Right lobe of liver (tissue), 6 donors: ENCODE measurements around the gene HLA-DRB1. TPM values are rescaled to one million over a fixed set of nuclear protein-coding genes. Genes with fewer than 3 reads are reported as not detected.

ENCODE experiments used
- ATAC-seq, 4 donors: fragments of 200-7000 bp; cut with Tn5 transposase; one replicate each; pipeline ENCODE4 v1.9.1; 2020; ENCODE audit warnings: mild to moderate bottlenecking in 4 of 4, moderate library complexity in 4 of 4
- DNase-seq, 3 donors: peaks; one replicate each; pipeline ENCODE4 v3.0.0-alpha.2; 2020
- H3K27ac ChIP-seq, 3 donors: fragments of 200-600 bp; one replicate each; pipeline ENCODE4 v1.8.0; 2022
- H3K27me3 ChIP-seq, 2 donors: fragments of 200-600 bp; one replicate each; pipeline ENCODE4 v1.8.0; 2022
- H3K36me3 ChIP-seq, 4 donors: fragments of 200-600 bp; sonication (generic) in 1 of 4; one replicate each; pipeline versions ENCODE4 v1.5.1 to v1.8.0; 2017 to 2022; ENCODE audit warnings: control low read depth in 1 of 4
- H3K4me1 ChIP-seq, 4 donors: fragments of 200-600 bp; sonication (generic) in 1 of 4; one replicate each; pipeline versions ENCODE4 v1.5.1 to v1.8.0; 2017 to 2022; ENCODE audit warnings: control low read depth in 1 of 4
- H3K4me3 ChIP-seq, 3 donors: fragments of 200-600 bp; one replicate each; pipeline ENCODE4 v1.8.0; 2022
- H3K9me3 ChIP-seq, 4 donors: fragments of 200-600 bp; sonication (generic) in 1 of 4; one replicate each; pipeline versions ENCODE4 v1.5.1 to v1.8.0; 2017 to 2022; ENCODE audit warnings: control low read depth in 1 of 4
- CTCF ChIP-seq, 4 donors: fragments of 200-600 bp in 3 of 4; fragments of 450-650 bp in 1 of 4; IDR thresholded peaks; one replicate each; pipeline versions ENCODE4 v1.5.1 to v1.8.0; 2016 to 2022; ENCODE audit warnings: antibody characterized with exemption in 4 of 4, mild to moderate bottlenecking in 2 of 4
- POLR2A ChIP-seq: fragments of 450-650 bp; IDR thresholded peaks from one replicate; pipeline ENCODE4 v1.6.1; 2017; ENCODE audit warnings: antibody characterized with exemption, mild to moderate bottlenecking
- WGBS: methylation state at CpG from one replicate; pipeline ENCODE4 v1.1.6; 2018; ENCODE audit warnings: low coverage, low lambda C conversion rate; ENCODE audit not compliant: insufficient coverage; ENCODE audit errors: missing lambda C conversion rate; 5-methylcytosine and 5-hydroxymethylcytosine counted together
- intact Hi-C, 2 donors: fragments of 100-400 bp; cut with DNase I; formaldehyde crosslinking; loops; one replicate each; pipeline versions ENCODE4 v1.11.2 to v1.14.1; 2022
- total RNA-seq, 6 experiments: library from RNA; depleted of rRNA in 2 of 6; stranded (reverse); fragments of >200 nt in 2 of 6; fragmentation: NEBNext Ultra II Directional in 3 of 6; extraction: Animal tissue kit (Norgen Biotek cat#: 25700) in 3 of 6; gene quantifications; one replicate each; pipeline versions ENCODE4 v1.1.0 to v1.2.4, GENCODE V29; 2016 to 2023
- donor health status: DM: no; HTN: yes; CAD: no.
- donor health status: DM: no; HTN: no; CAD: no.
- donor health status: DM: no; HTN: no; CAD: no.
- donor health status: DM: no; HTN: yes; CAD: no.
- donor health status: DM: no; HTN: yes; CAD: no.

HLA-DRB1 gene
- total RNA-seq, 6 experiments from 2014 or later = 8.3 to 52.8 (median 23.6) TPM

DNA sequence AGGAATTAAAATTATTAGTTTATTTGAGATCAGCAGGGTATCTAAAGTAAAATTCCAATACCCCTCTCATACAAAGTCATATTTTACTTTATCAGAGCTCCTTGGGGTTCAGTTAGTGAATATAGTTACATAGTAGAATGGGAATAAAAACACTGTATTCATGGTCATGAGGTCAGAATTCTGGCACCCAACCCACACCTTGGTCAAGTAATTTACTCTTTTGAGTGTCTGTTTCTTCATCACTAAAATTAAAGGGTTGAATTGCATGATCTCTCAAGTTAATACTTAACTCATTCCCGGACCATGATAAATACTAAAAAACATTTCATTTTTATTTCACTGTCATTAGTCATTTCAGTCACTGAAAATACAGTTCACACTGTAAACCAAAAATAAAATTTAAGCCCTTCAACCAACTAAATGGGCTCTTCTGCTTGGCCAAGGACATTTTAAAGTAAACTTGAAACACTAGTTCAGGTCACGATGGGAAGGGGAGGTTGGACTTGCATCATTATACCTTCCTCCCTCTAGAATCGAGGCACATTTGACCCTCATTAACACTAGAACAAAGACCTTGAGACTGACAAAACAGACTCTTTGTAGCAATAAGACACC is 21.1 kb upstream of the HLA-DRB1 start:
- Histone ChIP-seq H3K27ac (no peak overlapping the region), H3K4me1 (no peaks in the 10 kb centered on the region), H3K36me3 (no peaks in the 10 kb centered on the region), H3K9me3 (no peaks in the 10 kb centered on the region), H3K27me3 (no peaks in the 10 kb centered on the region), H3K4me3 (no peak overlapping the region)
- DNase-seq (no peak), ATAC-seq (no peak)
- 8% methylated on average over 3 of the region's 3 CpGs for WGBS
- intact Hi-C loops = no loop called here
- TF ChIP-seq POLR2A (no peak), CTCF (IDR thresholded peaks at IDR 0.05) (no peak)

GRCh38 chr6:32609731-32610640 is 20.3 kb upstream of the HLA-DRB1 start:
- Histone ChIP-seq H3K9me3 (no peaks in the 10 kb centered on the region), H3K4me1 (no peaks in the 10 kb centered on the region), H3K27me3 (no peaks in the 10 kb centered on the region), H3K4me3 (no peak overlapping the region), H3K36me3 (no peaks in the 10 kb centered on the region), H3K27ac (peak overlapping the region in 1 of 3 donors; percentile 38)
- DNase-seq (no peak), ATAC-seq (peak; percentile 95 to 98 (median 97))
- intact Hi-C loops = no loop called here
- 14% methylated on average over 8 of the region's 8 CpGs for WGBS
- TF ChIP-seq POLR2A (no peak), CTCF (IDR thresholded peaks at IDR 0.05) (no peak)

GRCh38 chr6:32609391-32609730 is 19.7 kb upstream of the HLA-DRB1 start:
- H3K9me3 ChIP-seq = no peaks in the 10 kb centered on the region
- TF ChIP-seq POLR2A (no peak), CTCF (IDR thresholded peaks at IDR 0.05) (no peak)
- WGBS = 37% methylated on average over 2 of the region's 3 CpGs
- intact Hi-C loops = no loop called here
- ATAC-seq = no peak
- H3K36me3 ChIP-seq = no peaks in the 10 kb centered on the region
- H3K4me3 ChIP-seq = no peak overlapping the region
- DNase-seq = no peak
- no peaks in the 10 kb centered on the region for H3K27me3 ChIP-seq
- H3K4me1 ChIP-seq = no peaks in the 10 kb centered on the region
- peak overlapping the region in 1 of 3 donors; percentile 38 for H3K27ac ChIP-seq

DNA sequence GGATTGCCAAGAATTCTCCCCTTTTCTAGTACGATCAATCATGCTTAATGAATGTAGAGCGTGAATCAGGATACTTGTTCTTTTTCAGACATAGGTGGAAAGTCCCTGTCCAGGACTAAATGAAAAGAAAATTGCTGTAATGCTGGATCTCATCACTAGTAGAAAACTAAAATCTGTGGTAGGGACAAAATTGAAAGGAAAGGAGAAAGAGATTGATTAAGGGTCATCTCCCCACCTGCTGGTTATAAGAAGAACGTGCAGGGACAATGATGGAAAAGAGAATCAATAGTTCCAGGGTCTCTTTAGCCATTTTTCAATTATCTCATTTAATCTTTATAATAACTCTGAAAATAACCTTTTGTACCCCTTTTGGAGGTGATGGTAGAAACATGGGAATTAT is 18.7 kb upstream of the HLA-DRB1 start:
- Histone ChIP-seq H3K27me3 (no peaks in the 10 kb centered on the region), H3K4me3 (no peak overlapping the region), H3K9me3 (no peaks in the 10 kb centered on the region), H3K36me3 (no peaks in the 10 kb centered on the region), H3K4me1 (no peaks in the 10 kb centered on the region), H3K27ac (no peak overlapping the region)
- no peak for ATAC-seq
- TF ChIP-seq POLR2A = no peak
- peak in 1 of 4 donors; percentile 21 for TF ChIP-seq CTCF (IDR thresholded peaks at IDR 0.05)
- intact Hi-C loops = no loop called here
- no peak for DNase-seq
- 22% methylated on average over 3 of the region's 3 CpGs for WGBS
